Left ventricle myocardium inferior (tissue), 1 donor: Measurements from ENCODE around the gene LAPTM5. TPM values are rescaled to one million over a fixed set of nuclear protein-coding genes. Genes with fewer than 3 reads are reported as not detected.

Experiments used
- DNase-seq: peaks from one replicate; pipeline ENCODE4 v3.0.0-alpha.2; 2020
- H3K27ac ChIP-seq: fragments of 200-600 bp; replicated peaks from 2 replicates; pipeline ENCODE4 v1.8.0; 2021
- H3K27me3 ChIP-seq: fragments of 200-600 bp; 2 replicates; pipeline ENCODE4 v1.8.0; 2021; ENCODE audit warnings: low read depth
- H3K36me3 ChIP-seq: fragments of 200-600 bp; 2 replicates; pipeline ENCODE4 v1.8.0; 2021
- H3K4me1 ChIP-seq: fragments of 200-600 bp; 2 replicates; pipeline ENCODE4 v1.8.0; 2021
- H3K4me3 ChIP-seq: fragments of 200-600 bp; 2 replicates; pipeline ENCODE4 v1.8.0; 2021; ENCODE audit warnings: mild to moderate bottlenecking, moderate library complexity
- H3K9me3 ChIP-seq: fragments of 200-600 bp; replicated peaks from 2 replicates; pipeline ENCODE4 v1.8.0; 2021
- CTCF ChIP-seq: fragments of 200-600 bp; IDR thresholded peaks from 2 replicates; pipeline ENCODE4 v1.8.0; 2021; ENCODE audit warnings: antibody characterized with exemption, mild to moderate bottlenecking, borderline replicate concordance
- intact Hi-C: fragments of 100-400 bp; cut with micrococcal nuclease; formaldehyde crosslinking; loops from one replicate; pipeline ENCODE4 v1.11.0; 2022
- microRNA-seq: library from miRNA; unstranded; fragments of <30 nt; microRNA quantifications from one replicate; pipeline ENCODE4 v1.2.0, GENCODE V29; 2020
- total RNA-seq: library from RNA; stranded (reverse); fragmentation: NEBNext Ultra II Directional; extraction: Animal tissue kit (Norgen Biotek cat#: 25700); gene quantifications from one replicate; pipeline ENCODE4 v1.2.1, GENCODE V29; 2021
- donor health status: DM: no; HTN: yes; CAD: no; lungs with severe emphysema.

Gene LAPTM5
- total RNA-seq, 1 donor from 2014 or later = 18.8 TPM

DNA sequence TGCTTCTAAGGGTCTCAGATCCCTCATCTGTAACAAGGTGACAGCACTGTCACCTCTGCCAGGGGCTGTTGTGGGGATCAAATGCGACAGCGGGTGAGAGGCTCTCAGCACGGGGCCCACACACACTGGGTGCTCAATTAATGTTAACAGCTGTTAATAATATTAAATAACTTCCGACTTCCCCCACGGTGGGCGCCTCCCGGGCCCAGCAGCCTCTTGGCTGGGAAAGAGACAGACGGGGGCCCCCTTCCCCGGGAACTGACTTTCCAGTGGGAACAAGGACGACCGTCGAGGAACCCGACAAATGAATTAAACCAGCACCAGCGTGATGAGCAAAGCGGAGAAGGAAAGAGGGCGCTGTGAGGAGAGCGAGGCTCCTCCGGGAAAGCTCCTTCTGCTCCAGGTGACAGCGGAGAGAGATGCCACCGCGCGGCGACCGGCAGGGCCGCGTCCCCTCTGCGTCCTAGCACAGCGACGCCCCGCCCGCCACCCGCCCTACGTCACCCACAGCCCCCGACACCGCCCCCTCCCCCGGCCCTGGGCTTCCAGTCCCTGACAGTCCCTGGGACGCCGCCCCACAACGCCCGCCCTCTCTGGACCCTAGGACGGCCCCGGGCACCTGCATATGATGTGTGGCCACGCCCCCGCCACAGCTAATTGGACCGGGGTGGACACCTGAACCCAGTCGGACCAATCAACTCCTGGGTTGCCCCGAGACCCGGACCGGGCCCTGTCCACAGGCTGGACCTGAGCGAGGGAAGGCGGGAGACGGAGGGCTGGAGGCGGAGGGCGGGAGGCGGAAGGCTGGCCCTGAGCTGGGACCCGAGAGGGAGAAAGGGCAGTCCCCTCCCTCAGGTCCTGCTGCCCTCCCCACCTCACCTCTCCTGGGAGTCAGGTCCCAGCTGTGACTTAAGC lies 72.4 kb downstream of the LAPTM5 start:
- intact Hi-C loops = no loop called here
- peak overlapping the region; percentile 42 for H3K4me3 ChIP-seq

GRCh38 chr1:30684259-30684658 lies 73.3 kb downstream of the LAPTM5 start:
- intact Hi-C loops = no loop called here
- H3K9me3 ChIP-seq = no peaks in the 10 kb centered on the region
- H3K4me3 ChIP-seq = no peak overlapping the region
- peaks cover 96% of the 10 kb centered on the region for H3K27me3 ChIP-seq
- H3K27ac ChIP-seq = no peak overlapping the region
- H3K4me1 ChIP-seq = peaks cover 25% of the 10 kb centered on the region
- no peak for DNase-seq
- no peak for TF ChIP-seq CTCF
- H3K36me3 ChIP-seq = no peaks in the 10 kb centered on the region

More for the DNA sequence above, 72.4 kb downstream of the LAPTM5 start:
- peaks cover 93% of the 10 kb centered on the region for H3K27me3 ChIP-seq
- peak; percentile 11 for TF ChIP-seq CTCF
- no peak overlapping the region for H3K27ac ChIP-seq
- peak; percentile 28 for DNase-seq
- H3K9me3 ChIP-seq = no peaks in the 10 kb centered on the region
- peaks cover 25% of the 10 kb centered on the region for H3K4me1 ChIP-seq
- no peaks in the 10 kb centered on the region for H3K36me3 ChIP-seq

DNA sequence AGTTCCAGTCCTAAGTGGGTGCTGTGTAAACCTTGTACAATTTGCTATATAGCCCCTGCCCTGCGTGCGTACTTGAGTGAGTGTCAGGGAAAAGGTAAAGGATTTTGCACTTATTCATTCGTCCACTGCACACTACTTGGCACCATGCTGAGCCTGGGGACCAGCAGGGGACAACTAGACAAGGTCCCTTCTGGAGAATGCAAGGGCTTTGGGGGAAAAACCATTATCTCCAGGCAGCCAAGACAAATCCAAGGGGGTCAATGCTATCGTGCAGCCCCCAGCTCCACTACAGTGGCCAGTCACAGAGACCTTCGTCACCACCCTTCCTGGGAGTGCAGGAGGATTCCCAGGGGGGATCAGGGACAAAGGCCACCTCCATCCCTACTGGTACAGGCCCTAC lies 73.9 kb downstream of the LAPTM5 start:
- Histone ChIP-seq H3K4me3 (no peak overlapping the region), H3K9me3 (no peaks in the 10 kb centered on the region), H3K36me3 (no peaks in the 10 kb centered on the region), H3K27me3 (peaks cover 96% of the 10 kb centered on the region), H3K4me1 (peaks cover 25% of the 10 kb centered on the region), H3K27ac (no peak overlapping the region)
- TF ChIP-seq CTCF = no peak
- no peak for DNase-seq
- intact Hi-C loops = no loop called here

Small RNA genes lying within 50 kb of the gene (microRNA-seq; reads per million reads assigned to microRNA genes)
- gene MIR4420 = not detected

Other genes starting within 250 kb of the LAPTM5 start
- not detected for gene MATN1, start 34.2 kb downstream of the LAPTM5 start, total RNA-seq
- gene SDC3, start 151.0 kb upstream of the LAPTM5 start, total RNA-seq = 25.3 TPM